HG03097 (cell line): ENCODE results near the gene CD248.

Experiments used
- ATAC-seq: cut with Tn5 transposase; IDR thresholded peaks from one replicate; pipeline ENCODE4 v1.9.1; 2021; ENCODE audit not compliant: unreplicated experiment, low FRiP score

The CD248 gene

GRCh38 chr11:66340596-66341501 lies 24.0 kb upstream of the CD248 start:
- ATAC-seq = no peak

GRCh38 chr11:66339686-66340483 lies 23.0 kb upstream of the CD248 start:
- no peak for ATAC-seq

GRCh38 chr11:66339162-66339675 lies 22.4 kb upstream of the CD248 start:
- no peak for ATAC-seq

GRCh38 chr11:66338276-66339161 lies 21.7 kb upstream of the CD248 start:
- ATAC-seq = no peak

GRCh38 chr11:66337103-66337899 lies 20.5 kb upstream of the CD248 start:
- no peak for ATAC-seq

GRCh38 chr11:66336234-66337102 lies 19.6 kb upstream of the CD248 start, which contains the start of gene RIN1:
Gene RIN1, minus strand, starts transcription at chr11:66336434. Its CDS starts 32 bp downstream, at chr11:66336402.
- no peak for ATAC-seq

- no peak for ATAC-seq
Observed at GRCh38 chr11:66335531-66336233, 18.8 kb upstream of the CD248 start.

GRCh38 chr11:66334605-66335442 lies 18.0 kb upstream of the CD248 start:
- no peak for ATAC-seq

- no peak for ATAC-seq
Observed at GRCh38 chr11:66333896-66334604, 17.2 kb upstream of the CD248 start.

GRCh38 chr11:66333220-66333877 lies 16.5 kb upstream of the CD248 start:
- no peak for ATAC-seq

GRCh38 chr11:66332371-66333219 lies 15.8 kb upstream of the CD248 start:
- no peak for ATAC-seq

- no peak for ATAC-seq
Observed at GRCh38 chr11:66331542-66332370, 14.9 kb upstream of the CD248 start.

GRCh38 chr11:66330931-66331330 lies 14.1 kb upstream of the CD248 start:
- no peak for ATAC-seq

- no peak for ATAC-seq
Observed at GRCh38 chr11:66329165-66329673, 12.4 kb upstream of the CD248 start.
